DND-41 (cell line): ENCODE data around the gene MBD6.

Source experiments
- EZH2 ChIP-seq: IDR thresholded peaks from 3 replicates; pipeline ENCODE4 v1.6.1; 2012; ENCODE audit warnings: borderline replicate concordance, low read depth, mild to moderate bottlenecking, moderate library complexity, low read length, inconsistent platforms; ENCODE audit not compliant: severe bottlenecking
- TF ChIP-seq, protein P1 (sequence below): IDR thresholded peaks from 2 replicates; pipeline ENCODE4 v1.5.1; 2012; ENCODE audit warnings: borderline replicate concordance, low read length, moderate library complexity, mild to moderate bottlenecking; ENCODE audit not compliant: poor library complexity, severe bottlenecking; ENCODE audit errors: extremely low read depth

DNA sequence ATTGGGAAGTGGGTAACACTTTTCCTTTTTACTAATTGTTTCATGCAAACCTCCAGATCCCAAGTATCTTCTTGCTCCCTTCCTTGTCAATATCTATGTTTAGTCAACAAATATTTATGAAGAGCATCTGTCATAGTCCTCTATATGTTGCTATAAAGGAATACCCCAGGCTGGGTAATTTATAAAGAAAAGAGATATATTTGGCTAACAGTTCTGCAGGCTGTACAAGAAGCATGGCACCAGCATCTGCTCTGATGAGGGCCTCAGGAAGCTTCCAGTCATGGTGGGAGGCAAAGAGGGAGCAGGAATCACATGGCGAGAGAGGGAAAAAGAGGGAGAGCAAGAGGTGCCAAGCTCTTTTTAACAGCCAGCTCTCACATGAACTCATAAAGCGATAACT is 31.8 kb downstream of the MBD6 start:
- TF ChIP-seq, protein P1, sequence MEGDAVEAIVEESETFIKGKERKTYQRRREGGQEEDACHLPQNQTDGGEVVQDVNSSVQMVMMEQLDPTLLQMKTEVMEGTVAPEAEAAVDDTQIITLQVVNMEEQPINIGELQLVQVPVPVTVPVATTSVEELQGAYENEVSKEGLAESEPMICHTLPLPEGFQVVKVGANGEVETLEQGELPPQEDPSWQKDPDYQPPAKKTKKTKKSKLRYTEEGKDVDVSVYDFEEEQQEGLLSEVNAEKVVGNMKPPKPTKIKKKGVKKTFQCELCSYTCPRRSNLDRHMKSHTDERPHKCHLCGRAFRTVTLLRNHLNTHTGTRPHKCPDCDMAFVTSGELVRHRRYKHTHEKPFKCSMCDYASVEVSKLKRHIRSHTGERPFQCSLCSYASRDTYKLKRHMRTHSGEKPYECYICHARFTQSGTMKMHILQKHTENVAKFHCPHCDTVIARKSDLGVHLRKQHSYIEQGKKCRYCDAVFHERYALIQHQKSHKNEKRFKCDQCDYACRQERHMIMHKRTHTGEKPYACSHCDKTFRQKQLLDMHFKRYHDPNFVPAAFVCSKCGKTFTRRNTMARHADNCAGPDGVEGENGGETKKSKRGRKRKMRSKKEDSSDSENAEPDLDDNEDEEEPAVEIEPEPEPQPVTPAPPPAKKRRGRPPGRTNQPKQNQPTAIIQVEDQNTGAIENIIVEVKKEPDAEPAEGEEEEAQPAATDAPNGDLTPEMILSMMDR = no peak
- TF ChIP-seq EZH2 = no peak
